ENCODE measurements around the gene IL1RAPL1. TPM values are rescaled to one million over a fixed set of nuclear protein-coding genes. Genes with fewer than 3 reads are reported as not detected.

The IL1RAPL1 gene
- total and polyA plus RNA-seq, 9 of the 15 experiments (the other 6 are each of a cell fraction or from before 2014, with no cell fraction given) = 0.04 to 0.07 (median 0.04) TPM; not detected in 6

DNA sequence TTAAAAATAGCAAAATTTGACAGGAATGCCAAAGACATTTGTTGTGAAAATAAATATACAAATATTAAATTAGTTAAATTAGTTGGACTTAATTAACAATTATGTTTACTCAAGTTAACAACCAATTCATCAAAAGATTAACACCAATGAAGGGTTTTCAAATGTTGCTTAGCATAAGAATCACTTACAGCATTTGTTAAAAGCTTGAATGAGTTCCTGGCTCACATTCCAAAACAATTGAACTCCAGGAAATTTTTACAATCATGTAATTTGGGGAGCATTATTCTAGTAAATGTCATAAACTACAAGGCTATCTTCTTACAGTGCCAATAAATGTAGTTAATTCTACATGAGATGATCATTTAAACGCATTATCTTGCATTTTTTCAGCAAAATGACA, 1378.4 kb downstream of the IL1RAPL1 start:
- Histone ChIP-seq H3K4me1 (replicated peaks in 1 of 2; ENCODE audit: control insufficient read depth in 2 of 2, insufficient read depth in 2 of 2, low read length in 2 of 2) (no peaks in the 10 kb centered on the region), H3K4me2 (ENCODE audit: insufficient read depth, low read length) (no peak overlapping the region), H3K9me3 (replicated peaks; ENCODE audit: control insufficient read depth, insufficient read depth, low read depth, low read length) (no peaks in the 10 kb centered on the region), H3K27ac (ENCODE audit: extremely low read depth, low read depth, low read length) (no peak overlapping the region), H3K79me2 (ENCODE audit: control insufficient read depth, insufficient read depth, low read length) (no peaks in the 10 kb centered on the region), H3K27me3 (ENCODE audit: control insufficient read depth in 2 of 2, insufficient read depth in 2 of 2, low read length in 2 of 2) (no peaks in the 10 kb centered on the region), H3K4me3 (no peak overlapping the region), H3K9me1 (ENCODE audit: control insufficient read depth, insufficient read depth, low read length) (no peaks in the 10 kb centered on the region), H3K36me3 (ENCODE audit: control insufficient read depth, insufficient read depth, low read length) (no peaks in the 10 kb centered on the region), H4K20me1 (replicated peaks; ENCODE audit: control insufficient read depth, insufficient read depth, low read length) (no peaks in the 10 kb centered on the region), H3K9ac (ENCODE audit: insufficient read depth in 1 of 2, low read depth in 2 of 2, low read length in 2 of 2) (no peak overlapping the region), H2AFZ (ENCODE audit: low read depth, low read length) (no peak overlapping the region)
- DNase-seq (ENCODE audit: extremely low read depth in 1 of 4, low spot score in 3 of 4) (no peak), FAIRE-seq (no peak), ATAC-seq (no peak)
- WGBS (ENCODE audit: insufficient coverage, low coverage, missing lambda C conversion rate) = 0% methylated on average over 1 of the region's 1 CpG
- intact Hi-C loops (cut with micrococcal nuclease) (no loop called here), in situ Hi-C loops (cut with MboI) (no loop called here)
- ChIA-PET POLR2A (no interaction called here), CTCF (ENCODE audit: low intra/inter-chr PET ratio) (no interaction called here)
- TF ChIP-seq SAP30 (IDR thresholded peaks at IDR 0.05; ENCODE audit: borderline replicate concordance, insufficient read depth, low read depth, low read length, poor library complexity, severe bottlenecking) = no peak
- TF ChIP-seq, protein P1, sequence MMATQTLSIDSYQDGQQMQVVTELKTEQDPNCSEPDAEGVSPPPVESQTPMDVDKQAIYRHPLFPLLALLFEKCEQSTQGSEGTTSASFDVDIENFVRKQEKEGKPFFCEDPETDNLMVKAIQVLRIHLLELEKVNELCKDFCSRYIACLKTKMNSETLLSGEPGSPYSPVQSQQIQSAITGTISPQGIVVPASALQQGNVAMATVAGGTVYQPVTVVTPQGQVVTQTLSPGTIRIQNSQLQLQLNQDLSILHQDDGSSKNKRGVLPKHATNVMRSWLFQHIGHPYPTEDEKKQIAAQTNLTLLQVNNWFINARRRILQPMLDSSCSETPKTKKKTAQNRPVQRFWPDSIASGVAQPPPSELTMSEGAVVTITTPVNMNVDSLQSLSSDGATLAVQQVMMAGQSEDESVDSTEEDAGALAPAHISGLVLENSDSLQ (IDR thresholded peaks at IDR 0.05) = no peak
- no peak for TF ChIP-seq ZNF586 (CRISPR knock-in tag; conservative IDR thresholded peaks at IDR 0.05)
- TF ChIP-seq, protein P2, sequence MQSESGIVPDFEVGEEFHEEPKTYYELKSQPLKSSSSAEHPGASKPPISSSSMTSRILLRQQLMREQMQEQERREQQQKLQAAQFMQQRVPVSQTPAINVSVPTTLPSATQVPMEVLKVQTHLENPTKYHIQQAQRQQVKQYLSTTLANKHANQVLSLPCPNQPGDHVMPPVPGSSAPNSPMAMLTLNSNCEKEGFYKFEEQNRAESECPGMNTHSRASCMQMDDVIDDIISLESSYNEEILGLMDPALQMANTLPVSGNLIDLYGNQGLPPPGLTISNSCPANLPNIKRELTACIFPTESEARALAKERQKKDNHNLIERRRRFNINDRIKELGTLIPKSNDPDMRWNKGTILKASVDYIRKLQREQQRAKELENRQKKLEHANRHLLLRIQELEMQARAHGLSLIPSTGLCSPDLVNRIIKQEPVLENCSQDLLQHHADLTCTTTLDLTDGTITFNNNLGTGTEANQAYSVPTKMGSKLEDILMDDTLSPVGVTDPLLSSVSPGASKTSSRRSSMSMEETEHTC (IDR thresholded peaks at IDR 0.05) = no peak
- TF ChIP-seq PTRF (tag; IDR thresholded peaks at IDR 0.05) = no peak
- no peak for TF ChIP-seq NBN (IDR thresholded peaks at IDR 0.05; ENCODE audit: low read depth)
- no peak for TF ChIP-seq PPARD (CRISPR knock-in tag; IDR thresholded peaks at IDR 0.05)
- no peak for TF ChIP-seq RBBP5 (IDR thresholded peaks at IDR 0.05; ENCODE audit: borderline replicate concordance, insufficient read depth, low read length, poor library complexity, severe bottlenecking)
- no peak for TF ChIP-seq BRD4 (IDR thresholded peaks at IDR 0.05)
- TF ChIP-seq ZSCAN32 (CRISPR knock-in tag; IDR thresholded peaks at IDR 0.05) = no peak
- no peak for TF ChIP-seq GTF2F1 (IDR thresholded peaks at IDR 0.05; ENCODE audit: low read depth, low read length)
- TF ChIP-seq RNF2 (IDR thresholded peaks at IDR 0.05) = no peak
- TF ChIP-seq, protein P3, sequence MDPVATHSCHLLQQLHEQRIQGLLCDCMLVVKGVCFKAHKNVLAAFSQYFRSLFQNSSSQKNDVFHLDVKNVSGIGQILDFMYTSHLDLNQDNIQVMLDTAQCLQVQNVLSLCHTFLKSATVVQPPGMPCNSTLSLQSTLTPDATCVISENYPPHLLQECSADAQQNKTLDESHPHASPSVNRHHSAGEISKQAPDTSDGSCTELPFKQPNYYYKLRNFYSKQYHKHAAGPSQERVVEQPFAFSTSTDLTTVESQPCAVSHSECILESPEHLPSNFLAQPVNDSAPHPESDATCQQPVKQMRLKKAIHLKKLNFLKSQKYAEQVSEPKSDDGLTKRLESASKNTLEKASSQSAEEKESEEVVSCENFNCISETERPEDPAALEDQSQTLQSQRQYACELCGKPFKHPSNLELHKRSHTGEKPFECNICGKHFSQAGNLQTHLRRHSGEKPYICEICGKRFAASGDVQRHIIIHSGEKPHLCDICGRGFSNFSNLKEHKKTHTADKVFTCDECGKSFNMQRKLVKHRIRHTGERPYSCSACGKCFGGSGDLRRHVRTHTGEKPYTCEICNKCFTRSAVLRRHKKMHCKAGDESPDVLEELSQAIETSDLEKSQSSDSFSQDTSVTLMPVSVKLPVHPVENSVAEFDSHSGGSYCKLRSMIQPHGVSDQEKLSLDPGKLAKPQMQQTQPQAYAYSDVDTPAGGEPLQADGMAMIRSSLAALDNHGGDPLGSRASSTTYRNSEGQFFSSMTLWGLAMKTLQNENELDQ (CRISPR knock-in tag; IDR thresholded peaks at IDR 0.05; ENCODE audit: borderline replicate concordance) = no peak
- no TSS peak for BruUV-seq (replicated peaks)

Measured in K562 (cell line).